PFSK-1 (cell line): ENCODE results near the gene RNASEH1.

Source experiments
- FOXP2 ChIP-seq: optimal IDR thresholded peaks from 2 replicates; pipeline ENCODE3; 2011; ENCODE audit warnings: borderline replicate concordance, control low read depth, inconsistent platforms; ENCODE audit not compliant: insufficient read depth; ENCODE audit errors: extremely low read length, extremely low read depth
- POLR2AphosphoS5 ChIP-seq: IDR thresholded peaks from 2 replicates; pipeline ENCODE4 v1.6.1; 2012; ENCODE audit warnings: low read depth, mild to moderate bottlenecking, control low read depth, low read length, moderate library complexity
- SIN3A ChIP-seq: IDR thresholded peaks from 2 replicates; pipeline ENCODE4 v1.6.1; 2012; ENCODE audit warnings: mild to moderate bottlenecking, low read length, moderate library complexity, borderline replicate concordance; ENCODE audit not compliant: insufficient read depth
- TAF1 ChIP-seq: IDR thresholded peaks from 2 replicates; pipeline ENCODE4 v1.6.1; 2012; ENCODE audit warnings: low read length, control low read depth, borderline replicate concordance; ENCODE audit not compliant: insufficient read depth
- TF ChIP-seq, protein P1 (sequence below), 2 experiments: IDR thresholded peaks; 2 replicates each; pipeline versions ENCODE4 v1.6.1 to v1.8.0; 2011 to 2012; ENCODE audit warnings: low read depth in 2 of 2, low read length in 2 of 2, control low read depth in 1 of 2, inconsistent platforms in 1 of 2, mild to moderate bottlenecking in 1 of 2, moderate library complexity in 1 of 2; ENCODE audit not compliant: insufficient read depth in 1 of 2

DNA sequence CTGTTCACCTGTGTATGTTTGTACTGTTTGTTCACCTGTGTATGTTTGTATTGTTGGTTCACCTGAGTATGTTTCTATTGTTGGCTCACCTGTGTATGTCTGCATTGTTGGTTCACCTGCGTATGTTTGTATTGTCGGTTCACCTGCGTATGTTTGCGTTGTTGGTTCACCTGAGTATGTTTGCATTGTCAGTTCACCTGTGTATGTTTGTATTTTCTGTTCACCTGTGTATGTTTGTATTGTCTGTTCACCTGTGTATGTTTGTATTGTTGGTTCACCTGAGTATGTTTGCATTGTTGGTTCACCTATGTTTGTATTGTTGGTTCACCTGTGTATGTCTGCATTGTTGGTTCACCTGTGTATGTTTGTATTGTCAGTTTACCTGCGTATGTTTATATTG, 53.4 kb downstream of the RNASEH1 start:
- TF ChIP-seq, protein P1, sequence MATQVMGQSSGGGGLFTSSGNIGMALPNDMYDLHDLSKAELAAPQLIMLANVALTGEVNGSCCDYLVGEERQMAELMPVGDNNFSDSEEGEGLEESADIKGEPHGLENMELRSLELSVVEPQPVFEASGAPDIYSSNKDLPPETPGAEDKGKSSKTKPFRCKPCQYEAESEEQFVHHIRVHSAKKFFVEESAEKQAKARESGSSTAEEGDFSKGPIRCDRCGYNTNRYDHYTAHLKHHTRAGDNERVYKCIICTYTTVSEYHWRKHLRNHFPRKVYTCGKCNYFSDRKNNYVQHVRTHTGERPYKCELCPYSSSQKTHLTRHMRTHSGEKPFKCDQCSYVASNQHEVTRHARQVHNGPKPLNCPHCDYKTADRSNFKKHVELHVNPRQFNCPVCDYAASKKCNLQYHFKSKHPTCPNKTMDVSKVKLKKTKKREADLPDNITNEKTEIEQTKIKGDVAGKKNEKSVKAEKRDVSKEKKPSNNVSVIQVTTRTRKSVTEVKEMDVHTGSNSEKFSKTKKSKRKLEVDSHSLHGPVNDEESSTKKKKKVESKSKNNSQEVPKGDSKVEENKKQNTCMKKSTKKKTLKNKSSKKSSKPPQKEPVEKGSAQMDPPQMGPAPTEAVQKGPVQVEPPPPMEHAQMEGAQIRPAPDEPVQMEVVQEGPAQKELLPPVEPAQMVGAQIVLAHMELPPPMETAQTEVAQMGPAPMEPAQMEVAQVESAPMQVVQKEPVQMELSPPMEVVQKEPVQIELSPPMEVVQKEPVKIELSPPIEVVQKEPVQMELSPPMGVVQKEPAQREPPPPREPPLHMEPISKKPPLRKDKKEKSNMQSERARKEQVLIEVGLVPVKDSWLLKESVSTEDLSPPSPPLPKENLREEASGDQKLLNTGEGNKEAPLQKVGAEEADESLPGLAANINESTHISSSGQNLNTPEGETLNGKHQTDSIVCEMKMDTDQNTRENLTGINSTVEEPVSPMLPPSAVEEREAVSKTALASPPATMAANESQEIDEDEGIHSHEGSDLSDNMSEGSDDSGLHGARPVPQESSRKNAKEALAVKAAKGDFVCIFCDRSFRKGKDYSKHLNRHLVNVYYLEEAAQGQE (IDR thresholded peaks at IDR 0.05; ENCODE audit: insufficient read depth in 1 of 2, low read depth in 2 of 2, low read length in 2 of 2): no peak
- TF ChIP-seq SIN3A: no peak
- TF ChIP-seq POLR2AphosphoS5: no peak
- no peak for TF ChIP-seq TAF1
- TF ChIP-seq FOXP2: no peak
